ENCODE measurements around the gene KDM4B. TPM values are rescaled to one million over a fixed set of nuclear protein-coding genes. Genes with fewer than 3 reads are reported as not detected.

Gene KDM4B
- total and polyA plus RNA-seq, 2 of the 8 experiments (the other 6 are each of a cell fraction or from before 2014, with no cell fraction given) = 12.0 to 31.9 TPM

DNA sequence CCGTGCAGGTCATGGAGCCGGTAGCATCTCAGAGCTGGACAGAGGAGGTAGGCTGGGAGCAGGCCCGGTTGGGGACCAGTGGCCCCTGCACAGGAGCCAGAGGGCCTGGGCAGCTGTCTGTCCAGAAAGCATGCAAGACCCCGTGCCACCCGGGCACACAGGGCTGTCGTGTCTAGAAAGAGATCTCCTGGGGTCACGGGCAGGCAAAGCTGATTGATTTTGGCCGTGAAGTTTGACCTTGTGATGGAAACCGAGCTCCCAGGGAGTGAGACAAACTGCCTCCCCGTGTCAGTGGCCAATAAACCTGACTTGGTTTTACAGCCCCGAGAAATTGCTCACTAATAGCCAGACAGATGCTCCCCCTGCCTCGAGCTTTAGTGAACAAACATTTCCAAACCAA lies 98.8 kb downstream of the KDM4B start (continued):
- no peak for TF ChIP-seq HDAC2 (IDR thresholded peaks at IDR 0.05; ENCODE audit: borderline replicate concordance in 1 of 2, low read depth in 2 of 2, low read length in 2 of 2)
- no peak for TF ChIP-seq SP2 (IDR thresholded peaks at IDR 0.05; ENCODE audit: low read length)
- TF ChIP-seq EZH2 (IDR thresholded peaks at IDR 0.05; ENCODE audit: low read depth, low read length, severe bottlenecking) = no peak
- no peak for TF ChIP-seq CHD2 (IDR thresholded peaks at IDR 0.05; ENCODE audit: low read length)
- TF ChIP-seq JUN (IDR thresholded peaks at IDR 0.05; ENCODE audit: low read depth, low read length) = no peak
- no peak for TF ChIP-seq TAF7 (optimal IDR thresholded peaks at IDR 0.05; ENCODE audit: borderline replicate concordance, low read depth, low read length)
- TF ChIP-seq CBX5 (IDR thresholded peaks at IDR 0.05; ENCODE audit: low read depth, low read length) = no peak
